ENCODE data around the gene ZDHHC17. TPM values are rescaled to one million over a fixed set of nuclear protein-coding genes. Genes with fewer than 3 reads are reported as not detected.

The ZDHHC17 gene
- total RNA-seq, 1 experiment from 2014 or later: 22.9 TPM

DNA sequence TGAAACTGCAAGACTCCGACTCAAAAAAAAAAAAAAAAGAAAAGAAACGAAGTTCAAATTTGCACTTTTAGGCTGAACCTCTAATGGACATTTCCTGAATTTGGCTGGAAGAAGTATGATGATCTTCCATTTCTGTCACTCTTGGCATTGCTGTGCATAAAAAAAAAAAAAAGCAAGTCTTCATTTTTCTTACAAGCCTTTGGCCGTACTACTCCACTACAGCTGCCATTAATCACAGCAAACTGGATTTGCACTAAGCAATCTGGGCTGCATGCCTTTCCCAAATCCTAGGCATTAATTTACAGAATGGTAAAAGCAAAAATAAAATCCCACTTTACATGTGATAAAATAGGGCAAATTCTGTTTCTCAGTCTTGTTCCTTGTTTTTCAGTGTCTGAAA, 107.8 kb downstream of the ZDHHC17 start:
- Histone ChIP-seq H3K27me3 (ENCODE audit: control insufficient read depth, insufficient read depth, low read length) (no peaks in the 10 kb centered on the region), H3K36me3 (replicated peaks; ENCODE audit: control insufficient read depth, insufficient read depth, low read length) (no peaks in the 10 kb centered on the region), H3K4me3 (ENCODE audit: insufficient read depth, low read depth, low read length) (no peak overlapping the region)
- DNase-seq: no peak

DNA sequence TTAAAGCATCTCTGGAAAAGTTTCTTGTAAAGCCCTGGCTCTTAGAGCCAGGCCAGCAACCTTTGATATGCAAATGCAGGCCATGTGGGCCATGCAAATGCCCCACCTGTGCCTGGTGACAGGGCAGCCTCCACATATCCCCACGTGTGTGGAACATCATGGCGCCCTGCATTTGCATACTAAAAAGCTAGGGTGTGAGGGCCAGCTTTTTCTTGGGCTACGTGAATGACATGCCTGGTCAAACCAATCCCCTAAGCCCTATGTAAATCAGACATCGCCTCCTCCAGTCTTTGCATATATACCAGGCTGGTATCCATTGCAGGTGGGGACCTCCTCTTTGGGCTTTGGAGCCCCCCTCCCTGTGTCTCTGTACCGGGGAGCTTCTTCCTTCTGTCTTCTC, 108.5 kb downstream of the ZDHHC17 start:
- no peaks in the 10 kb centered on the region for H3K27me3 ChIP-seq (ENCODE audit: control insufficient read depth, insufficient read depth, low read length)
- H3K4me3 ChIP-seq (ENCODE audit: insufficient read depth, low read depth, low read length): no peak overlapping the region
- peak; percentile 72 for DNase-seq
- no peaks in the 10 kb centered on the region for H3K36me3 ChIP-seq (replicated peaks; ENCODE audit: control insufficient read depth, insufficient read depth, low read length)

DNA sequence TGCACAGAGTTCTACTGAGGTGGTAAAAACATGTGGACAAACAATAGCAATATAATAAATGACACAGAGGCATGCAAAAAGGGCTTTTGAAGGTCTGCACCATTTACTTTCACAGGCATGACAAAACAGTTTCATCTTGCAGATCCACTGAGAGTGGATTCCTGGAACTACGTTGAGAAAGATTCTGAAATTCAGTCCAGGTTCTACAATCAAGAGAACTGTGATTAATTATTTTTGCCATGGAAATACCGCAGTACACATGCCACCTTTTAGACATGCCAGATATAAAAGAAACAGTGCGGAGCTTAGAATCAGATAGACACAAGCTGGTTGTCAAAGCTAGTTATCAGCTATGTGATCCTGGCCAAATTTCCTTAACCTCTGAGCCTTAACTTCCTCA, 110.1 kb downstream of the ZDHHC17 start:
- no peaks in the 10 kb centered on the region for H3K36me3 ChIP-seq (replicated peaks; ENCODE audit: control insufficient read depth, insufficient read depth, low read length)
- no peak for DNase-seq
- no peak overlapping the region for H3K4me3 ChIP-seq (ENCODE audit: insufficient read depth, low read depth, low read length)
- no peaks in the 10 kb centered on the region for H3K27me3 ChIP-seq (ENCODE audit: control insufficient read depth, insufficient read depth, low read length)

DNA sequence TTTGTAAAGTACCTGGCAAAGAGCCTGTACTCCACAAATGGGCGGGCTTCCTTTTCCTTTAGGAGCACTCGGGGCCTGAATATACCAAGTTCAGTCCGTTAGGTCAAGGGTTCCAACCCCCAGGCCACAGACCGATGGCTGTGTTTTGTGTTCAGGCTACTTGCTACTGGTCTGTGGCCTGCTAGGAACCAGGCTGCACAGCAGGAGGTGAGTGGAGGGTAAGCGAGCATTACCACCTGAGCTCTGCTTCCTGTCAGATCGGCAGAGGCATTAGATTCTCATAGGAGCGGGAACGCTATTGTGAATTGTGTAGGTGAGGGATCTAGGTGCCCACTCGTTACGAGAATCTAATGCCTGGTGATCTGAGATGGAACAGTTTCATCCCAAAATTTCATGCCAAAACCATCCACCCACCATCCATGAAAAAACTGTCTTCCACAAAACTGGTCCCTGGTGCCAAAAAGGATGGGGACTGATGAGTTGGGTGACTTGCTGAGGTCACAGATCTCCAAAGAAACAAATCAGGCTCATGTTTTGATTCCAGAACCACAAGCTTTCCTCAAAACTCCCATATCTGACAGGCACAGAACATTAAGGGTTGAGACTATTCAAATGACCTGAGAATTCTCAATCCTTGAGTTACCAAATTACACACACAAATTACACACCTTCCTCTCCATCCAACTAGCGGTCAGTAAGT, 110.7 kb downstream of the ZDHHC17 start:
- no peak for DNase-seq
- H3K4me3 ChIP-seq (ENCODE audit: insufficient read depth, low read depth, low read length): no peak overlapping the region

DNA sequence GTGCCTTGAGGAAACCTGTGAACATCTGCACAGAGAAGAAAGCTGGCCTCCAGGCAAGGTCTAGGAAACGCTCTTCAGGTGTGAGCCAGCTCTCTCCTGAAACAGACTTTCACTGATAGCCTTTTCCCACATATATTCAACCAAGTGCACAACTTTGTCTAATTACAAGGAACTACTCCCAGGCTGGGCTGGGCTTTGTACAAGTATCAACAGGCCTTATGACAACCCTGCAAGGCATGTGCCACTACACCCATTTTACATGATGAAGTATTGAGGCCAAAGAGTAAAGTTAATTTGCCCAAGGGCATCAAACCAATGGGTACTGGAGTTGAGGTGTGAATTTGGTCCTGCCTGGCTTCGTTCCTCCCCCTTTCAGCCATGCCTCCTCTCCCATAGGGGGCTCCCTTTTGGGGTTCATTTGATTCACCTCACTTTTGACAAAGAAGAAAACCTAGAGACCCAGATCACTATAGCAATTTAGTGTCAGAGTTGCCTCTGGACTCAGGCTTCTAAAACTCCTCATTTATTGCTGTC, 112.8 kb downstream of the ZDHHC17 start:
- Histone ChIP-seq H3K36me3 (replicated peaks; ENCODE audit: control insufficient read depth, insufficient read depth, low read length) (no peaks in the 10 kb centered on the region), H3K27me3 (ENCODE audit: control insufficient read depth, insufficient read depth, low read length) (no peaks in the 10 kb centered on the region), H3K4me3 (ENCODE audit: insufficient read depth, low read depth, low read length) (no peak overlapping the region)
- DNase-seq: no peak

More for the DNA sequence above, 110.7 kb downstream of the ZDHHC17 start:
- no peaks in the 10 kb centered on the region for H3K36me3 ChIP-seq (replicated peaks; ENCODE audit: control insufficient read depth, insufficient read depth, low read length)
- H3K27me3 ChIP-seq (ENCODE audit: control insufficient read depth, insufficient read depth, low read length): no peaks in the 10 kb centered on the region

DNA sequence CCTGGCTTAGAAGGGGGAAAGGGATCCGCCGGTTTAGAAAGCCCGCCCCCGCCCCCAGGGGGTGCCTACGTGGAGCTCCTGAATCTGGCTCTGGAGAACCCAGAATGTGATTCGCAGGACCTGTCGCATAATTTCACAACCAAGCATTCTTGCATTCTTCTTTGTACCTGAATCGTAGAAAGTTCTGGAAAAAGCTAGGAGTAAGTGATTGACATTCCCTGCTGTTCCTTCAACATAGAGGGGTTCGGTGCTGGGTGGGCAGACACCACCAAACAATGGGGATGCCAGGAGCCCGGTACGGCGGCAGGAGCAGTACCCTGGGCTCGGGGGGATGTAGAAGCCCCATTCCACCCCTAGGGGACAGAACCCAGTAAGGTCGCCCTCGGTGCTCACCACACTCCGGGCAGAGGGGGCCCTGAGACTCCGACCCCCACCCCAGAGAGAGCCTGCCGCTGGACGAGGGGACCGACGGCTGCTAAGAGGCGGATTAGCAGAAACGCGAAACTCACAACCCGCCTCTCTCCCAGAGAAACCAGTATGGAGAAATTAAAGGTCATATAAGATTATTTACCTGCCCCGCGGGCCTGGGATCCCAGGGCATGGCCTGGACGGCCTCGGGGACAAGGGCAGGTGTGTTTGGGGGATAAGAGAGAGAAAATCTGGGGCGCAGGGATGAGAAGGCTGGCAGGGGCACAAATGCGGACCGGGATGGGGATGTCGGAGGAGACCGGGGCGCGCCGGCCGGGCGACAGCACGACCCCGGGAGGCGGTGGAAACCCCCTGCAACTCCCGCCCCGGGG, 114.4 kb downstream of the ZDHHC17 start:
- no peaks in the 10 kb centered on the region for H3K27me3 ChIP-seq (ENCODE audit: control insufficient read depth, insufficient read depth, low read length)
- DNase-seq: peak; percentile 79
- no peaks in the 10 kb centered on the region for H3K36me3 ChIP-seq (replicated peaks; ENCODE audit: control insufficient read depth, insufficient read depth, low read length)
- peak overlapping the region; percentile 66 for H3K4me3 ChIP-seq (ENCODE audit: insufficient read depth, low read depth, low read length)

DNA sequence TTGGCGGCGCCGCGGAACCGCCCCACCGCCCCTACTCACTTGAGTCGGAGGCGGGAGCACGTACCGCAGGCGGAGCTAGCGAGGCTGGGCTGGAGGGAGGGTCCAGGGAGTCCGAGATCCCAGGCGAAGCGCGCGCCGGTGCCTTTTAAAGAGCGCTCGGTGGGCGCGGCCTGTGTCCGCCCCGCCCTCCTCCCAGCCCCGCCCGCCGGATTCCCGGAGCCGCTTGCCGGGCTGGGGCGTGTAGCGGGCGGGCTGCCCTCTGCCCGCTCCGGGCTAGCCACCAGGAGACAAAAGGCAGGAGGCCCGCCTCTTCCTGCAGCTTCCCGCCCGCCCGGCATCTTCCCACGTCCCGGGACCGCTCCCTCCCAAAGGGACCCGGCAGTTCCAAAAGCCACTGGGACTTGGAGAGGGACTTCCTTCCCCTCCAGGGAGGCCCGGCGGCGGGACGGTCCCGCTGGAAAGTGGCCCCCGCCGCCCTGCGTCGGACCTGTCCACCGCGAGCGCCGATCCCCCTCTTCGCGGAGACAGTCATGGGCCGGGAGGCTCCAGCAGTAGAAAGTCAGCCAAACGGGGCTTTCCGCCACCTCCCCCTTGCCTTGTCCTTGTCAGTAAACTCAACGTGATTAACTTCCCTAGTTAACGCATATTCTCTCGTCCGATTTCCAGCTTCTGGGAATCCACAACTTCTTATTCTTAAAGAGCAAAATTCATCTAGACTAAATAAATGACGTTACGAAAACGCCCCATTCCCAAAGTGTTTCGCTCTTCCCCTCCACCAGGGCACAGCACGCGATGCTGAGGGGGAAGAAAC, 115.2 kb downstream of the ZDHHC17 start, which contains the start of gene CSRP2:
Gene CSRP2, minus strand, starts transcription at position 121 of the 811 bp plus-strand sequence. CDS start 12,759 bp downstream, outside the sequence.
- DNase-seq: peak; percentile 97
- H3K4me3 ChIP-seq (ENCODE audit: insufficient read depth, low read depth, low read length): peak within 1 kb of the TSS; percentile 70
- H3K36me3 ChIP-seq (replicated peaks; ENCODE audit: control insufficient read depth, insufficient read depth, low read length): no peaks in the 10 kb centered on the region
- H3K27me3 ChIP-seq (ENCODE audit: control insufficient read depth, insufficient read depth, low read length): no peaks in the 10 kb centered on the region

DNA sequence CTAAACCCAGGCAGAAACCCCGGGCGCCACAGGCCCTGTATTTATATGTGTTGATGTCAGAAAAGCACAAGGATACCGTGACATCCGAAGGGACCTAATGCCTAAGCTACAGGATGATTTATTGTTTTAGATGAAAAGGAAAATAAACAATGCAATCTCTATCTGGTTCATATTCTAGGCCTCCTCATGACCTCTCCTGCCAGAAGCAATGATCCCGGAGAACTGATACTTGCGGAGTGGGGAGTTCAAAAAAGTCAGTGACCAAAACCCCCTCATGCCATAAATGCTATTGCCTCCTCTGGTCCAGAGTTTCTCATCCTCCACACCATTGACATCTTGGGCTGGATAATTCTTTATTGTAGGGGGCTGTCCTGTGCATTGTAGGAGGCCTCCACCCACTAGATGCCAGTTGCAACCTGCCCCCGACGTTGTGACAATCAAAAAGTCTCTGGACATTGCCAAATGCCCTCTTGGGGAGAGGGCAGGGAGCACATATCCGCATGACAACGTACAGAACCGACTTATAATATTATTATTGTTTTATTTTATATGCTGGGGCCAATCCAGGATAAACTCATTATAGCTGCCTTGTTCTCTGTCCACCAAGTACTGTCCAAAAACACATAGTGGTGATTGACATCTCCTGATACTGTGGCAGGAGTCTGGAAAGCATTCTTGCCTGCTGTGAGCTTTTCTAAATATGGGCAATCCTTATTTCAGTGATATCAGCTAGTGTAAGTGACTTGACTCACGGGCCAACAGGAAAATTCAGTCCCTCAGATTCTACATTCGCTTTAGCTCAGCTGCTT, 116.0 kb downstream of the ZDHHC17 start:
- DNase-seq: no peak
- Histone ChIP-seq H3K36me3 (replicated peaks; ENCODE audit: control insufficient read depth, insufficient read depth, low read length) (no peaks in the 10 kb centered on the region), H3K4me3 (ENCODE audit: insufficient read depth, low read depth, low read length) (peak overlapping the region; percentile 70), H3K27me3 (ENCODE audit: control insufficient read depth, insufficient read depth, low read length) (no peaks in the 10 kb centered on the region)

DNA sequence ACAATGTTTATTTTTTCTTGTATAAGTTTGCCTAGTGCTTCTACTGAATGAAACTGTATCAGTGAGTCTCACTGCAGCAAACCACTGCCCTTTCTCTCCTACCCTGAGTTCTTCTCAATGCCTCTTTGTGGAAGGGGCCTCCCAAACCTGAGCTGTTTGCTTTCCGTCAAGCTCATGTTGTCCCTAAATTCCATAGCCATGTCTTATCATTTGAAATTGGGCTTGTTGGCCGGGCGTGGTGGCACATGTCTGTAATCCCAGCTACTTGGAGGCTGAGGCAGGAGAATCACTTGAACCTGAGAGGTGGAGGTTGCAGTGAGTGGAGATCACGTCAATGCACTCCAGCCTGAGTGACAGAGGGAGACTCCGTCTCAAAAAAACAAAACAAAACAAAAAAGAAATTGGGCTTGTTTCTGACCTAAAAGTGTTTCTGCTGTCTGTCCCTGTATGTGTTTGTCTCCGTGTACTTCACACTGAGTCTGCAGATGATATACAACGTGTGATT, 116.7 kb downstream of the ZDHHC17 start:
- Histone ChIP-seq H3K36me3 (replicated peaks; ENCODE audit: control insufficient read depth, insufficient read depth, low read length) (no peaks in the 10 kb centered on the region), H3K4me3 (ENCODE audit: insufficient read depth, low read depth, low read length) (no peak overlapping the region)
- no peak for DNase-seq

DNA sequence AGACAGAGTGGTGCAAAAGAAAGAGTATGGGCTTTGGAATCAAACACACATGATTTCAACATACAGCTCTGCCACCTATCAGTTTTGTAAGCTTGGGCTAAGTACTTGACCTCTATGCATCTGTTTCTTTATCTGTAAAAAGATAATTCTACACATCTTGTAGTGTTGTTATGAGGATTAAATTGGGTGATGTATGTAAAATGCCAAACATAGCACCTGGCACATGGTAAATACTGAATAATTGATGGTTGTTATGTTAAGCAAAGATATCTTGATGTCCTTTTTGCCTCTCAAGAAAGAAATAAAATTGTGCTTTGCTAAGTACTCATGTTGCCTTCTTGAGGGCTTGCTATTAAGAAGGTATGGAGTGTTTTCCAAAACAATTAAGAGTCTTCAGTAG, 117.2 kb downstream of the ZDHHC17 start:
- H3K27me3 ChIP-seq (ENCODE audit: control insufficient read depth, insufficient read depth, low read length): no peaks in the 10 kb centered on the region
- DNase-seq: no peak
- no peak overlapping the region for H3K4me3 ChIP-seq (ENCODE audit: insufficient read depth, low read depth, low read length)
- no peaks in the 10 kb centered on the region for H3K36me3 ChIP-seq (replicated peaks; ENCODE audit: control insufficient read depth, insufficient read depth, low read length)

More for the DNA sequence above, 116.7 kb downstream of the ZDHHC17 start:
- H3K27me3 ChIP-seq (ENCODE audit: control insufficient read depth, insufficient read depth, low read length): no peaks in the 10 kb centered on the region

DNA sequence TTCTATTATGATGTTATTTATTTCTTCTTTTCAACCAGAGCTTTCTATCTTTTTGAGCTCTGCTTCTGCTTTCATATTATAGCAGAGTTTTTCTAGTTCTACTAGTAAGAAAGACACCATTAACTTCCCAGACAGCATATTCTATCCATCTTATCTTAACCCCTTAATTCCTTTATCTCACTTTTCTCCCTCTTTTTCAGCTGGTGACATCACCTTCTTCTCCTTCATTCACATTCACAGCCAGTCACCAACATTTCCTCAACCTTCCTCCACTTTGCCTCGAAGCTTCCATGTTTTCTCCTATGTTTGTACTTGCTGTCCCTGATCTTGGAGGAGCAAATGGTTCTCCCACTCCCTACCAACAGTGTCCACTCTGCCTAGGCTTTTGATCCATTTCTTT, 118.5 kb downstream of the ZDHHC17 start:
- Histone ChIP-seq H3K36me3 (replicated peaks; ENCODE audit: control insufficient read depth, insufficient read depth, low read length) (no peaks in the 10 kb centered on the region), H3K27me3 (ENCODE audit: control insufficient read depth, insufficient read depth, low read length) (no peaks in the 10 kb centered on the region), H3K4me3 (ENCODE audit: insufficient read depth, low read depth, low read length) (no peak overlapping the region)
- DNase-seq: no peak

DNA sequence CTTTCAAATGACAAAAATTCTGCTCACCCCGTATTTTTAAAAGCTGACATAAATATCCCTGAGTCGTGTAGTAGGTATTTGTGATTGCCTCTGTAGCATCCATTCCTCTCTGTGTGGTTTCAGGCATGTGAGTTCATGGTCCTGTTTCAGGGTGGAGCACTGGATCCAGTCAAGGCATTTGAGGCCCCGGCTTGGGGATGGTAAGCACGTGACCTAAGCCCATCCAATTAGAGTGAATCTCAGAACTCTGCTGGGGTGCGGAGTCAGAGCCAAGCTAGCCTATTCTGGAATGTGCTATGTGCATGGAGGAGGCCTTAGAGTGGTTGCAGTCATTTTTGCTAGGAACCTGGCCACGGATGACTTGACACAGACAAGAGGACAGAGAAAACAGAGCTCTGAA, 119.2 kb downstream of the ZDHHC17 start:
- H3K36me3 ChIP-seq (replicated peaks; ENCODE audit: control insufficient read depth, insufficient read depth, low read length): no peaks in the 10 kb centered on the region
- peak; percentile 43 for DNase-seq
- H3K4me3 ChIP-seq (ENCODE audit: insufficient read depth, low read depth, low read length): no peak overlapping the region
- no peaks in the 10 kb centered on the region for H3K27me3 ChIP-seq (ENCODE audit: control insufficient read depth, insufficient read depth, low read length)

DNA sequence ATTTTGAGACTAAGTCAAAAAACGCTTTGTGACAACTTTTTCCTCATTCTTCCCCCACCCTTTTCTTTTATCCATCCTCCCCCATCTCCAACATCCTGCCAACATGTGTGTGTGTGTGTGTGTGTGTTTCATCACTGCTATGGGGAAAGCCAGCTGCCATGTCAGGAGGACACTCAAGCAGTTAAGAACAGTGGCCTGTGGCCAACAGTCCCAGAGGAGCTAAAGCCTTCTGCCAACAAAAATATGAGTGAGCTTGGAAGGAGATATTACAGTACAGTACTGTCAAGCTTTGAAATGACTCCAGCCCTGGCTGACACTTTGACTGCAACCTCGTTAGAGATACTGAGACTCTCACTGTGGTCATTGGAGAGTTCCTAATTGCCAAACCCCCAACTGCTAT, 119.9 kb downstream of the ZDHHC17 start:
- no peak for DNase-seq
- Histone ChIP-seq H3K36me3 (replicated peaks; ENCODE audit: control insufficient read depth, insufficient read depth, low read length) (no peaks in the 10 kb centered on the region), H3K27me3 (ENCODE audit: control insufficient read depth, insufficient read depth, low read length) (no peaks in the 10 kb centered on the region), H3K4me3 (ENCODE audit: insufficient read depth, low read depth, low read length) (no peak overlapping the region)

Measured in H7 (cell line).